ENCODE results near the gene MSANTD3. TPM values are rescaled to one million over a fixed set of nuclear protein-coding genes. Genes with fewer than 3 reads are reported as not detected.
A peak's percentile ranks its signal among the peaks of the same experiment; 100 is the strongest.

MSANTD3 gene
- total and polyA plus RNA-seq, 9 of the 15 experiments (the other 6 are each of a cell fraction or from before 2014, with no cell fraction given) = 9.4 to 28.7 (median 22.3) TPM

- WGBS (ENCODE audit: insufficient coverage, low coverage, missing lambda C conversion rate) = 0% methylated on average over 1 of the region's 1 CpG
- Histone ChIP-seq H3K36me3 (ENCODE audit: control insufficient read depth, insufficient read depth, low read length) (no peaks in the 10 kb centered on the region), H3K27ac (ENCODE audit: extremely low read depth, low read depth, low read length) (no peak overlapping the region), H3K9me3 (replicated peaks; ENCODE audit: control insufficient read depth, insufficient read depth, low read depth, low read length) (no peaks in the 10 kb centered on the region), H3K4me3 (no peak overlapping the region), H3K9ac (ENCODE audit: insufficient read depth in 1 of 2, low read depth in 2 of 2, low read length in 2 of 2) (no peak overlapping the region), H3K27me3 (ENCODE audit: control insufficient read depth in 2 of 2, insufficient read depth in 2 of 2, low read length in 2 of 2) (peaks cover 7 to 15% of the 10 kb centered on the region in 2 experiments; a peak in 4 of 5 replicates), H3K4me1 (replicated peaks in 1 of 2; ENCODE audit: control insufficient read depth in 2 of 2, insufficient read depth in 2 of 2, low read length in 2 of 2) (no peaks in the 10 kb centered on the region), H4K20me1 (replicated peaks; ENCODE audit: control insufficient read depth, insufficient read depth, low read length) (no peaks in the 10 kb centered on the region), H2AFZ (ENCODE audit: low read depth, low read length) (no peak overlapping the region), H3K79me2 (ENCODE audit: control insufficient read depth, insufficient read depth, low read length) (no peaks in the 10 kb centered on the region), H3K9me1 (ENCODE audit: control insufficient read depth, insufficient read depth, low read length) (no peaks in the 10 kb centered on the region), H3K4me2 (ENCODE audit: insufficient read depth, low read length) (no peak overlapping the region)
- in situ Hi-C loops (cut with MboI) = no loop called here
- POLR2A ChIA-PET = no interaction called here
- CTCF ChIA-PET (ENCODE audit: low intra/inter-chr PET ratio) = no interaction called here
- no peak for ATAC-seq
- no peak for FAIRE-seq
- no peak for DNase-seq (ENCODE audit: extremely low read depth in 1 of 4, low spot score in 3 of 4)
- no TSS peak for BruUV-seq (replicated peaks)
- intact Hi-C loops (cut with micrococcal nuclease) = no loop called here
- TF ChIP-seq CEBPG (CRISPR knock-in tag; IDR thresholded peaks at IDR 0.05) = no peak
- TF ChIP-seq CEBPG (tag; conservative IDR thresholded peaks at IDR 0.05 in 1 of 2, IDR thresholded peaks at IDR 0.05 in 1 of 2) = peak in 1 of 2 experiments; percentile 48; a peak in 1 of 4 replicates
- peak; percentile 30; the same call in 1 of the 2 replicates for TF ChIP-seq TFE3 (CRISPR knock-in tag; IDR thresholded peaks at IDR 0.05)
- no peak for TF ChIP-seq CBX5 (IDR thresholded peaks at IDR 0.05; ENCODE audit: borderline replicate concordance, low read depth)
- TF ChIP-seq ZHX1 (conservative IDR thresholded peaks at IDR 0.05; ENCODE audit: low read length) = no peak
- TF ChIP-seq MEIS2 (IDR thresholded peaks at IDR 0.05; ENCODE audit: partially characterized antibody) = peak; percentile 28
- no peak for TF ChIP-seq USF2 (CRISPR knock-in tag; IDR thresholded peaks at IDR 0.05)
- TF ChIP-seq SNAPC5 (CRISPR knock-in tag; IDR thresholded peaks at IDR 0.05) = no peak
Measured at GRCh38 chr9:100466829-100467221, 39.9 kb downstream of the MSANTD3 start.

All from K562 (cell line).